Coronary artery (tissue), 2 donors: ENCODE measurements around the gene GPR68.

Experiments used
- DNase-seq: peaks from one replicate; pipeline ENCODE4 v3.0.0-alpha.2; 2017; ENCODE audit warnings: low spot score
- H3K27ac ChIP-seq, 2 donors: fragments of 200-600 bp; sonication (generic); one replicate each; pipeline ENCODE4 v1.5.1; 2016 to 2019
- H3K4me3 ChIP-seq: fragments of 200-600 bp; sonication (generic); 2 replicates; pipeline ENCODE4 v1.5.1; 2016; ENCODE audit warnings: mild to moderate bottlenecking, moderate library complexity
- TF ChIP-seq, protein P1 (sequence below): fragments of 200-600 bp; sonication (generic); IDR thresholded peaks from one replicate; pipeline ENCODE4 v1.5.1; 2019; ENCODE audit warnings: antibody characterized with exemption

Gene GPR68, protein sequence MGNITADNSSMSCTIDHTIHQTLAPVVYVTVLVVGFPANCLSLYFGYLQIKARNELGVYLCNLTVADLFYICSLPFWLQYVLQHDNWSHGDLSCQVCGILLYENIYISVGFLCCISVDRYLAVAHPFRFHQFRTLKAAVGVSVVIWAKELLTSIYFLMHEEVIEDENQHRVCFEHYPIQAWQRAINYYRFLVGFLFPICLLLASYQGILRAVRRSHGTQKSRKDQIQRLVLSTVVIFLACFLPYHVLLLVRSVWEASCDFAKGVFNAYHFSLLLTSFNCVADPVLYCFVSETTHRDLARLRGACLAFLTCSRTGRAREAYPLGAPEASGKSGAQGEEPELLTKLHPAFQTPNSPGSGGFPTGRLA

DNA sequence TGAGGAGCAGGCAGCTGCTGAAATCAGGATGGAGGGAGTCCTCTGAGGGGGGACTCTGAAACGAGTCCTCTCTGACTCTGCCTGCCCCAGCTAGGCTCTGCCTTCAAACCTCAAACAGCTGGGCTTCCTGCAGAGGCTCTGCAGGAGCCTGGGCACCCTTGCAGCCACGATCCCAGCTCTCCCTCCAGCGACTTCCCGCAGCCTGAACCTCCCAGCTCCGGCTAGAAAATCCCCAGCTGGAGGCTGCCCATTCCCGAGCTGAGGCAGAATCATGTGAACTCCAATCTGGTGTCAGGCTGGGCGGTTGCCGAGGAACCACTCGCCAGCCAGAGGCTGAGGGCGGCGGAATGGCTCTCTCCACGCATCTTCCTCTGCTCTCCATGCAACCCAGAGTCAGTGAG lies at the start of gene GPR68:
Gene GPR68 (minus strand): TSS at position 204 of the 401 bp plus-strand sequence. CDS start 9,654 bp downstream, outside the sequence.
- peak within 1 kb of the TSS in 1 of 2 donors; percentile 56 for H3K27ac ChIP-seq
- no peak for DNase-seq
- peak within 1 kb of the TSS; percentile 51 for H3K4me3 ChIP-seq
- TF ChIP-seq, protein P1, sequence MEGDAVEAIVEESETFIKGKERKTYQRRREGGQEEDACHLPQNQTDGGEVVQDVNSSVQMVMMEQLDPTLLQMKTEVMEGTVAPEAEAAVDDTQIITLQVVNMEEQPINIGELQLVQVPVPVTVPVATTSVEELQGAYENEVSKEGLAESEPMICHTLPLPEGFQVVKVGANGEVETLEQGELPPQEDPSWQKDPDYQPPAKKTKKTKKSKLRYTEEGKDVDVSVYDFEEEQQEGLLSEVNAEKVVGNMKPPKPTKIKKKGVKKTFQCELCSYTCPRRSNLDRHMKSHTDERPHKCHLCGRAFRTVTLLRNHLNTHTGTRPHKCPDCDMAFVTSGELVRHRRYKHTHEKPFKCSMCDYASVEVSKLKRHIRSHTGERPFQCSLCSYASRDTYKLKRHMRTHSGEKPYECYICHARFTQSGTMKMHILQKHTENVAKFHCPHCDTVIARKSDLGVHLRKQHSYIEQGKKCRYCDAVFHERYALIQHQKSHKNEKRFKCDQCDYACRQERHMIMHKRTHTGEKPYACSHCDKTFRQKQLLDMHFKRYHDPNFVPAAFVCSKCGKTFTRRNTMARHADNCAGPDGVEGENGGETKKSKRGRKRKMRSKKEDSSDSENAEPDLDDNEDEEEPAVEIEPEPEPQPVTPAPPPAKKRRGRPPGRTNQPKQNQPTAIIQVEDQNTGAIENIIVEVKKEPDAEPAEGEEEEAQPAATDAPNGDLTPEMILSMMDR: no peak

DNA sequence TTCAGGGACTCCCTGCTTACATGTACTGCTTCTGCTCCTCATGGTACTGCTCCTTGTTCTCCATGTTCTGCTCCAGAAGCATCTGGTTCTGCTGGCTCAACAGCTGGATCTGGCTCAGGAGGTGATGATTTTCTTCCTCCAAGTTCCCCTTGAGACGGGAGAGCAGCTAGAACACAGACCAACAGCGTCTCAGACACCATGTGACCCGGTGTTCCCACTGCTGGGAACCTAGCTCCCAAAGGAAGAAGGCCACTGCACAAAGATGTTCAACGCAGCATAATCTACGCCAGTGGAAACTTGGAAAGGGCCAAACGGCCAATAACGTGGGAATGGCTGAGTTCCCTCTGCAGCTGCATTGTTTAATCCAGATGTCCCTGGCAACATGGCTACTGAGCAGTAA lies 49.6 kb upstream of the GPR68 start:
- DNase-seq: no peak
- H3K4me3 ChIP-seq: no peak overlapping the region
- TF ChIP-seq, protein P1: no peak
- no peak overlapping the region for H3K27ac ChIP-seq

- no peak overlapping the region for H3K27ac ChIP-seq
- no peak overlapping the region for H3K4me3 ChIP-seq
- TF ChIP-seq, protein P1: no peak
- DNase-seq: no peak
Measured at GRCh38 chr14:91293281-91293680, 48.8 kb upstream of the GPR68 start.

- DNase-seq: no peak
- Histone ChIP-seq H3K27ac (no peak overlapping the region), H3K4me3 (no peak overlapping the region)
- TF ChIP-seq, protein P1: no peak
Measured at GRCh38 chr14:91292491-91292890, 48.0 kb upstream of the GPR68 start.

GRCh38 chr14:91291786-91292405 lies 47.4 kb upstream of the GPR68 start:
- H3K4me3 ChIP-seq: no peak overlapping the region
- H3K27ac ChIP-seq: no peak overlapping the region
- no peak for DNase-seq
- TF ChIP-seq, protein P1: no peak

- no peak for DNase-seq
- TF ChIP-seq, protein P1: no peak
- no peak overlapping the region for H3K27ac ChIP-seq
Measured at GRCh38 chr14:91290986-91291385, 46.5 kb upstream of the GPR68 start.

DNA sequence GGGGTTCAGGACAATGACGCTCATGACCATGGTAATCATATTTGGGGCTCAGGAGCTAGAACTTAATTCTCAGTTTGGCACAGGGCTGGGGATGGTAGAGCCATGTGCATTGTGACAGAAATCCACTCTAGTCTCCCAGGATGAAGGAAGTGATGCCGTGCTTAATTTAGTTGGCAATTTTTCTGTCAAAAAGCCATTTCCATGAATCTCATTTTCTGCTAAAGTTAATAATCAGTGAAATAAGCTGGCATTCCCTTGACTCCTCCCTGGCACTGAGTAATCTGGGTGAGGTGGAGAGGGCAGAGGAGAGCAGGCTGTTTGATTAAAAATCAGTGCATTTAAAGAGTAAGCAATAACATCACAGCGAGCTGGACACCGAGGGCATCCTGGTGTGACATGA lies 45.0 kb upstream of the GPR68 start:
- DNase-seq: no peak
- Histone ChIP-seq H3K27ac (no peak overlapping the region), H3K4me3 (no peak overlapping the region)
- TF ChIP-seq, protein P1: no peak

More at GRCh38 chr14:91290986-91291385, 46.5 kb upstream of the GPR68 start:
- no peak overlapping the region for H3K4me3 ChIP-seq
